Lung (tissue), 13 donors: ENCODE results near the gene LRCH1. TPM values are rescaled to one million over a fixed set of nuclear protein-coding genes. Genes with fewer than 3 reads are reported as not detected.

Source experiments
- ATAC-seq: fragments of 200-7000 bp; cut with Tn5 transposase; one replicate; pipeline ENCODE4 v1.9.1; 2020; ENCODE audit warnings: moderate number of reproducible peaks; ENCODE audit not compliant: insufficient read depth, low FRiP score
- DNase-seq, 3 donors: peaks; one replicate each; pipeline ENCODE4 v3.0.0-alpha.2; 2013 to 2017
- H3K27ac ChIP-seq, 2 donors: one replicate each; pipeline ENCODE4 v1.5.1; 2013; ENCODE audit warnings: mild to moderate bottlenecking in 2 of 2, moderate library complexity in 2 of 2, control low read depth in 1 of 2, inconsistent platforms in 1 of 2, low read depth in 1 of 2, low read length in 1 of 2
- H3K27me3 ChIP-seq, 3 donors: one replicate each; pipeline ENCODE4 v1.5.1; 2013; ENCODE audit warnings: low read length in 2 of 3; ENCODE audit not compliant: control insufficient read depth in 3 of 3, insufficient read depth in 3 of 3
- H3K36me3 ChIP-seq, 4 donors: one replicate each; pipeline ENCODE4 v1.5.1; 2013; ENCODE audit warnings: low read length in 4 of 4, mild to moderate bottlenecking in 1 of 4, moderate library complexity in 1 of 4; ENCODE audit not compliant: control insufficient read depth in 4 of 4, insufficient read depth in 4 of 4
- H3K4me1 ChIP-seq, 5 donors: one replicate each; pipeline ENCODE4 v1.5.1; 2013; ENCODE audit warnings: low read length in 5 of 5, mild to moderate bottlenecking in 2 of 5, moderate library complexity in 1 of 5; ENCODE audit not compliant: control insufficient read depth in 5 of 5, insufficient read depth in 5 of 5
- H3K4me3 ChIP-seq: one replicate; pipeline ENCODE4 v1.5.1; 2013; ENCODE audit warnings: mild to moderate bottlenecking, control low read depth, moderate library complexity
- H3K9ac ChIP-seq, 2 donors: one replicate each; pipeline ENCODE4 v1.5.1; 2013; ENCODE audit warnings: low read length in 2 of 2, control low read depth in 1 of 2; ENCODE audit not compliant: insufficient read depth in 1 of 2
- H3K9me3 ChIP-seq, 4 donors: one replicate each; pipeline ENCODE4 v1.5.1; 2013; ENCODE audit warnings: low read length in 3 of 4, mild to moderate bottlenecking in 1 of 4, moderate library complexity in 1 of 4; ENCODE audit not compliant: control insufficient read depth in 4 of 4, insufficient read depth in 3 of 4
- CTCF ChIP-seq: IDR thresholded peaks from 2 replicates; pipeline ENCODE4 v1.5.1; 2012; ENCODE audit warnings: mild to moderate bottlenecking; ENCODE audit errors: control extremely low read depth, extremely low read depth
- WGBS, 2 donors: extraction: QIAGEN DNeasy Blood & Tissue Kit; methylation state at CpG; one replicate each; pipeline ENCODE4 v1.1.7; 2013; 5-methylcytosine and 5-hydroxymethylcytosine counted together
- polyA plus RNA-seq, 2 donors: library from polyadenylated mRNA; stranded (reverse); fragments of 200-250 nt; gene quantifications; one replicate each; pipeline ENCODE4 v1.2.1, GENCODE V29; 2013
- small RNA-seq: library from RNA; depleted of rRNA; stranded (forward); fragments of <200 nt; gene quantifications from one replicate; pipeline ENCODE3, GENCODE V24; 2014; ENCODE audit warnings: low replicate concordance
- total RNA-seq, 2 donors: library from RNA; depleted of rRNA in 1 of 2; stranded (reverse); fragments of >200 nt in 1 of 2; gene quantifications; one replicate each; pipeline ENCODE4 v1.2.1, GENCODE V29; 2014 to 2021
- donor health status: control.
- donor health status: control.
- donor health status: Bipolar disorder and iron deficiency.
- donor health status: healthy.
- donor health status: DM: yes; HTN: yes; CAD: no.

The LRCH1 gene
- total and polyA plus RNA-seq, 4 donors, result 3.6 to 35.4 (median 13.2) TPM

GRCh38 chr13:46801858-46802257 is 248.9 kb downstream of the LRCH1 start:
- Histone ChIP-seq H3K9ac (no peak overlapping the region), H3K36me3 (peaks cover 0 to under 1% (median 0%) of the 10 kb centered on the region in 4 donors), H3K4me1 (peaks cover 0 to 8% (median 1%) of the 10 kb centered on the region in 5 donors), H3K27me3 (peaks cover 0 to 2% (median 0%) of the 10 kb centered on the region in 3 donors), H3K27ac (no peak overlapping the region), H3K9me3 (no peaks in the 10 kb centered on the region), H3K4me3 (no peak overlapping the region)
- DNase-seq, result no peak
- ATAC-seq, result no peak
- TF ChIP-seq CTCF, result no peak
- WGBS, 2 donors, result 60 to 76% methylated on average over 1 of the region's 1 CpG

Small RNA genes within 50 kb of the gene (small RNA-seq; reads per million reads assigned to genes)
- gene AL359880.1, result not detected

Other genes starting within 250 kb of the LRCH1 start
- gene RUBCNL, start 165.9 kb upstream of the LRCH1 start, total RNA-seq, result 10 to 100 TPM in 1 of 2 donors, 1 to 10 TPM in 1; 5.0 to 11.5 TPM
- gene RUBCNL, start 165.9 kb upstream of the LRCH1 start, polyA plus RNA-seq, result 1 to 10 TPM; 1.6 to 6.0 TPM
- 100 to 1,000 TPM in 1 of 2 donors, 10 to 100 TPM in 1; 78.9 to 167 TPM for gene ESD, start 244.0 kb downstream of the LRCH1 start, total RNA-seq
- 100 to 1,000 TPM in 1 of 2 donors, 10 to 100 TPM in 1; 96.1 to 102 TPM for gene ESD, start 244.0 kb downstream of the LRCH1 start, polyA plus RNA-seq